ENCODE data around the gene TNFAIP8L3.

DNA sequence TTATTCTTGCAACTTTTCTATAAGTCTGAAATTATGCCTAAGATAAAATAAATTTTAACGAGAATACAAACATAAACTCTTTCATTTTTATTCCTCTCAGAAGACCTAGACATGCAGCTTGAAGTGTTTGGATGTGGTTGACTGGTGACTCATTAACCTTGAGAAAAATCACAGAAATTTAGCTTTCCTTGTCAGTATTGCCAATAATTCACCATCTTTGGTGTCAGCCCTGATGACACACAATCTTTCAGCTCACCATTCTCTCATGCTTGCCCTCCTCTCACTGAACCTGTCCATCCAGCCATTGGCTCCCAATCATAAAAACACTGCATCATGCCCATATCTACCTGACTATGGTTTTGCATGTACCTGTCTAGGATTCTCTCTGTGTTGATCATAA lies 22.6 kb upstream of the TNFAIP8L3 start:
- TF ChIP-seq, protein P1, sequence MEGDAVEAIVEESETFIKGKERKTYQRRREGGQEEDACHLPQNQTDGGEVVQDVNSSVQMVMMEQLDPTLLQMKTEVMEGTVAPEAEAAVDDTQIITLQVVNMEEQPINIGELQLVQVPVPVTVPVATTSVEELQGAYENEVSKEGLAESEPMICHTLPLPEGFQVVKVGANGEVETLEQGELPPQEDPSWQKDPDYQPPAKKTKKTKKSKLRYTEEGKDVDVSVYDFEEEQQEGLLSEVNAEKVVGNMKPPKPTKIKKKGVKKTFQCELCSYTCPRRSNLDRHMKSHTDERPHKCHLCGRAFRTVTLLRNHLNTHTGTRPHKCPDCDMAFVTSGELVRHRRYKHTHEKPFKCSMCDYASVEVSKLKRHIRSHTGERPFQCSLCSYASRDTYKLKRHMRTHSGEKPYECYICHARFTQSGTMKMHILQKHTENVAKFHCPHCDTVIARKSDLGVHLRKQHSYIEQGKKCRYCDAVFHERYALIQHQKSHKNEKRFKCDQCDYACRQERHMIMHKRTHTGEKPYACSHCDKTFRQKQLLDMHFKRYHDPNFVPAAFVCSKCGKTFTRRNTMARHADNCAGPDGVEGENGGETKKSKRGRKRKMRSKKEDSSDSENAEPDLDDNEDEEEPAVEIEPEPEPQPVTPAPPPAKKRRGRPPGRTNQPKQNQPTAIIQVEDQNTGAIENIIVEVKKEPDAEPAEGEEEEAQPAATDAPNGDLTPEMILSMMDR (conservative IDR thresholded peaks at IDR 0.05; ENCODE audit: low read length), result no peak
- TF ChIP-seq EZH2phosphoT487 (IDR thresholded peaks at IDR 0.05; ENCODE audit: borderline replicate concordance), result no peak

Measured in Loucy (cell line).